ENCODE measurements around the gene CCDC138. TPM values are rescaled to one million over a fixed set of nuclear protein-coding genes. Genes with fewer than 3 reads are reported as not detected.

Gene CCDC138
- total RNA-seq, 1 donor from 2014 or later, result 11.1 TPM

DNA sequence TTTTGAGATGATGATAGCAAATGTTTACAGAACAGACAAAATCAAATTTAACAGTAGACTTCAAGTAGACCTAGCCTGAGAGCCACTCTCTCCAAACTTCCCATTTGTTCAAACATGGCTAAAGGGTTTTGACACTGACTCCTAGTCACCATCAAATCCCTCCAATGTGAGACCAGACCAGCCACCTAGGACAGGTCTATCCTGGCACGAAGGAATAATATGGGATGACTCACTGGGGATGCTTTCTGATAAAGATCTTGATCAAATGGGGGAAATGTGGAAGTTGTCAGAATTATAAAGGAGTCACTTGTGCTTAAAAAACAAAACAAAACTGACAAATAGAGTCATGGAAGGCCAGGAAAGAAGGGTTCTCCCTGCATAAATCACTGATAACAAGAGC, 106.7 kb downstream of the CCDC138 start:
- intact Hi-C loops (cut with micrococcal nuclease), result no loop called here

DNA sequence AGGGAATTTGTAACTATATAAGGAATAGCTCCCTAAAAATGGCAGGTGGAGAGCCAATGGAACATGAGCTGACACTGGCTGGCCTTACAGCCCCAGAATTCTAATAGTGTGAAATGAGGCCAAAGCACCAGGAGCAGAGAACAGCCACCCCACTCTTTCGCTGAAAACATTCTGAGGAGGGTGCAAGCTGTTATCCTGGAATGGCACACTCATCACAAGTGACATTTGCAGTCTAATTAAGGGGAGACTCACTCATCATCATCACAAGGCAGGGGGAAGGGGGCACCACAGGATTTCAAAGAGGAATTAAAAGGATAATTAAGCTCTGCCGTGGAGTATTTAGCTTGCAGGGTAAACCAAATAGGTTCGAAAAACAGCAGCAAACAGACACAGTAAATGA, 108.2 kb downstream of the CCDC138 start:
- intact Hi-C loops (cut with micrococcal nuclease), result no loop called here

DNA sequence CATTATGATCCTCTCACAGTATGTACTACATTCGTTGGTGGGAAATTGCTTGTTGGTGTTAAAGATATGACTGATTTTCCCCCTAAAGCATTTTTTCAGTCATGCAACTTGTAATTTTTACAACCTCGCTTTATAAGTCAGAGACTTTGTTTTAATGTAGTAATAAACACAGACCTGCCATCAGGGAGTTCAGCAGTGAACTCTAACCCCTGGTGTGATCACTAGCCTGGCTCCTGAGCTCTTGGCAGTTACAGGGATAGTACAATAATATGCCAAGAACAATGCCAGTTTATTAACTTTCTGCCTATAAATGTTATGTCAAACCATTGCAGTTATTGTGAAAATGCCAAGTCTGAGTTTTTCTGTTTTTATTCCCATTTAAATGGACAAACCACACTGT, 108.6 kb downstream of the CCDC138 start:
- intact Hi-C loops (cut with micrococcal nuclease), result no loop called here

DNA sequence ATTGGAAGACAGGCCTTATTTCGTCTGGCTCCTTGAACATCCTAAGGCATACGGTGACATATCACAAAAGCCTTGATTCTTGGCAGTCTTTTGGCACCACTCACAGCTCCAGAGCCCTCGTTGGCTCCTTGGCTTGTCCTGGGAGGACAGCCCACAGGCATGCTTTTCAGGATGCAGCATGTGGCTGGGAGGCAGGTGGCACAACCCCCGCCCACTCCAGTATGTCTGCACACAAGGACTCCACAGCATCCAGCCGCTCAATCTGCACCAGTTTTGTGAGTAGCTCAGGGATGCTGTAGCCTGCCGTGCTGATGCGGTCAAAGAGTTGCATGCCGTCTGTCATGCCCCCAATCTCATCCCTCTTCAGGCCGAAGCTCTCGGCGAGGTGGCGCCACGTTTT, 110.2 kb downstream of the CCDC138 start:
- intact Hi-C loops (cut with micrococcal nuclease), result no loop called here

DNA sequence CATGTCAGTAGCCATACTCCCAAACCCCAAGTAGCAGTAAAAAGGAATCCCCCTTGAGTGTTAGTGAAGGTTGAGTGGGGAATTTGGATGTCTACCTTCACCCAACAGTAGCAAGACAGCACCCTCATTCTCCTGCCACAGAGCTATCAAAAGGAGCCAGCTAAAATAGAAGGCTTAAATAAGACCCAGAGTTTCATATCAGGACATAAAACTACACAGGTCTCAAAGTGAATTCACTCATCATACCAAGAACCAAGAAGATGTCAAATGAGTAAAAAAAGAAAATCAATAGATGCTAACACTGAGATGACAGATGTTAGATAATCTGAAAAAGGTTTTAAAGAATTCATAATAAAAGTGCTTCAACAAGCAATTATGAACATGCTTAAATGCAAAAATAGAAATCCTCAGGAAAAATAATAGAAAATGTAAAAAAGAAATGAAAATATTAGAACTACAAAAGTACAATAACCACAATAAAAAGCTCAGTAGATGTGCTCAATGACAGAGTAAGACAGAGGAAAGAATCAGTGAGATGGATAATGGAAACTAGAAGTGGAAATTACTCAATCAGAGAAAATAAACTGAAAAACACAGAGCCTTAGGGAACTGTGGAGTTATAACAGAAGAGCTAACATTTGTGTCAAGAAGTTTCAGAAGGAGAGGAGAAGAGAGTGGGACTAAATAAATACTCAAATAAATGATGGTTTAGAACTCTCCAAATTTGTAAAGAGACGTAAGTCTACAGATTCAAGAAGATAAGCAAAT, 111.9 kb downstream of the CCDC138 start:
- intact Hi-C loops (cut with micrococcal nuclease), result no loop called here

DNA sequence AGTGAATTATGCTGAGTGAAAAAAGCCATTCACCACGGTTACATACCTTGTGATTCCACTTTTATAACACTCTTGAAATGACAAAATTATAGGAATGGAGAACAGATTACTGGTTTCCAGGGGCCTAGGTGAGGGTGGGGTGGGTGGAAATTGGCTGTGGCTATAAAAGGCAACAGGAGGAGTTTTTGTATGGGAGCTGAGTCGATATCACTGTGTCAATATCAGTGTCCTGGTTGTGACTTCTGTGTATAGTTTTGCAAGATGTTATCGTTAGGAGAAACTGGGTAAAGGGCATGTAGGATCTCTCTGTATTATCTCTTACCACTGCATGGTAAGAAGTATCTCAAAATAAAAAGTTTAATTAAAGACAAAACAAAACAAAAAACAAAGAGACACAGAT, 118.1 kb downstream of the CCDC138 start:
- intact Hi-C loops (cut with micrococcal nuclease), result no loop called here

DNA sequence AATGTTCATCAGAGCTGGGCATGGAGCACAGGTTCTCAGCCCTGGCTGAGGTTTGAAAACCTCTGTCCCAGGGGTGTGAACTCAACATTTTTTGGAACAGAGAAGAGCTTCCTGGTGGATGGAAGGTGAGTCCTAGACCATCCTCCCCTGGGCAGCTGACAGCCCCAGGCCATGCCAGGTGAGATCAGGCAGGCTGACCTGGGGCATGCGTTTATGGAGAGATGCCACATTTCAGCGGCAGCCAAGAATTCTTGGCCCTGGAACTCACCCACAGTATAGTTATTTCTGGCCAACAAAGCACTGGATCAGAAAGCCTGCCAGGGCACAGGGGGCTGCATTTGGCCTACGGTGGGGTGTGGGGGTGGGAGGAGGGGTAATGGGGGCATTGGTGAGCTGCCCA, 118.6 kb downstream of the CCDC138 start:
- intact Hi-C loops (cut with micrococcal nuclease), result no loop called here

DNA sequence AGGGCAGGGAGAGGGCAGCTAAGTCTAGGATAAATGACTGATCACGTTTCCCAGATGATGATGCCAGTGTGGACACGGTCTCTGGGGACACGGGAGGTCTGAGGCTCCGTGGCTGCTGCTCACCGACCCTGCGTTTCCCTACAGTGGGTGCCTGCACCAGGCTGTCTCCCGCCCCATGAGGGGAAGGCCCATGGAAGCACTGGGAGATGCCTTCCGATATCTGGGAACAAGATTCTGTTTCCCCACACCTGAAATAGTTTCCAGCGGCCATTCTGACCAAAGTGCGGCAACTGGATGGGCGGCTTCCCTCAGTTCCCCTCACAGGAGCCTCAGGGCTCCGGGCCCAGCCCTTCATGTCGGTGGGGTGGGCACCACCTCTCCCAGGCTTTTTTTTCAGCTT, 119.3 kb downstream of the CCDC138 start:
- intact Hi-C loops (cut with micrococcal nuclease), result no loop called here

DNA sequence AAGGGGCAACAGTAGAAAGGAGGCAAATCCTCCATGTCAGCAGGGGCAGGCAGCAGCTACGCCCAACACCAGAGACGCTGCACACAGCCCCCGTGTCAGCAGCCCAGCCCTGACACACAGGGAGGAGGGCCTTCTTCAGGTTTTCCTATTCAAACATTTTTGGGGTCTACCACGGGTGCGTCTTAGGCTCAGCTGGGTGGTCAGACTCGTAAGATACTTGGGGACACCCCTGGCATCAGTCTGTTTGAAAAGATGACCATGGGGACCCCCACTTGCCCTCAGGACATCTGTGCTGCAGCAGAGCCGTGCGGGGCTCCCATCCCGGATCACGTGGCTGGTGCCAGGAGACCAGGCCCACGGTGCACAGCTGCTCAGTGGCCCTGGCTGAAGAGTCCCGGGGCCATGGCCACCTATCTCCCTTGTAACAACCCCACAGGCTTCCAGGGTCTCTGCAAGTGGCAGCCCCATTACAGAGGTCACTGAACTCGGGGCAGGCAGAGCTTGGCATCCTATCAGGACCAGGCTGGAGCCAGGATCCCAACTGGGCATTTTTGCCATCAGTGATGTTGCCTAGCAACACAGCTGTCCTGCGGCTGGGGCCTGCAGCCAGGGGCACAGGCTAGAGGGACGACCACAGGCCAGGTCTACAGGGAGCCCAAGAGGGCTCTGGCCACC, 120.0 kb downstream of the CCDC138 start:
- intact Hi-C loops (cut with micrococcal nuclease), result no loop called here

DNA sequence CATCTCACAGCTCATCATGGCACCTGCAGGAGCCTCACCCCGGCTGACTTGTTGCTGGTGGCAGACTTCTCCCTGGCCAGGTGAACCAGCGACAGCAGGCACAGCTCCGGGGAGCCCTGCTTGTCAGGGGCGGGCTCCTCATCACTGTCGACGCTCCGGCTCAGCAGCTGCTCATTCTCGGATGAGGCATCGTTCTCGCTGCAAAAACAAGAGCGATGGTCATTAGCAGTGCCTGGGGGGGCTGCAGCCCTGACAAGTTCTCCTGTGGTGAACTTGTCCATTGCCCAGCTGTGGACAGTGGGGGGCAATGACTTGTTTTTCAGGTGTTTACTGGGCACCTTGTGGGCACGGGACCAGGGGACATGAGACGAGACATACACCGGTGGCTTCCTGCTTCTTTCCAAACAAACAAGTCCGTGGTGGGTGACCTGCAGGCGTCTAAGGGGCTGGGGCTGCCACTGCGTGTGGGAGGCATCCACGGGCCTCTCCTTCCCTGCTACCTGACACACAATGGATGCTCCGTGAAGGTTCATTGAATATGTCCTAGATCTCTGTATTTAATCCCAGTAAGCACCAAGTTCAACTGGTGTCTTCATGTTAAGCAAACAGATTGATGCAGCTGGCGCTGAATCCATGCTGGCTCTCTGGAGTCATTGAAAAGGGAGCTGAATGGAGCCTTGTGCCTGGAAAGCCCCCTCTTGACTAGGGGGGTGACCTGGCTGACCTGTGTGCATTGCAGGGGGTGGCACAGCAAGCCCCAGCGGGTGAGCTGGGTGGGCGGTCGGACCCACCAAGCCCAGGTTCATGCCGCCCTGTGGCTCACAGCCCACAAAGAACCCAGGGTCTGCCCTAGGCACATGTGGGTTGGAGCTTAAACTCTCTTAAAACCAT, 121.5 kb downstream of the CCDC138 start:
- intact Hi-C loops (cut with micrococcal nuclease), result no loop called here

DNA sequence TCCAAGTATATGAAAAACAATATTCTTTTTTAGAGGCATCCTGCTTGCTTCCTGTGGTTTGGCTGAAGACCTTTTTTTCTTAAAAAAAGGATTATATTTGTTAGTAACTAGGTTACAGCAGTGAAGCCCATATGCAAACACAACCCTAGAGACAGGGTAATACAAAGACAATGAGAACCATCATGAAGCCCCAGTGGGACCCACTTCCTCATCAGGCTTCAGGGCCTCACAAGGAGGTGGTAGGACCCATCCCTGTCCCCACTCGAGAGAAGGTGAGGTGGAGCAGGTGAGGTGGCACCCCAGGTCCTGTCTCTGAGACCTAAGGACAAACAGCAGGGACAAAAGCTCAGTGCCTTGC, 122.1 kb downstream of the CCDC138 start:
- intact Hi-C loops (cut with micrococcal nuclease), result no loop called here

DNA sequence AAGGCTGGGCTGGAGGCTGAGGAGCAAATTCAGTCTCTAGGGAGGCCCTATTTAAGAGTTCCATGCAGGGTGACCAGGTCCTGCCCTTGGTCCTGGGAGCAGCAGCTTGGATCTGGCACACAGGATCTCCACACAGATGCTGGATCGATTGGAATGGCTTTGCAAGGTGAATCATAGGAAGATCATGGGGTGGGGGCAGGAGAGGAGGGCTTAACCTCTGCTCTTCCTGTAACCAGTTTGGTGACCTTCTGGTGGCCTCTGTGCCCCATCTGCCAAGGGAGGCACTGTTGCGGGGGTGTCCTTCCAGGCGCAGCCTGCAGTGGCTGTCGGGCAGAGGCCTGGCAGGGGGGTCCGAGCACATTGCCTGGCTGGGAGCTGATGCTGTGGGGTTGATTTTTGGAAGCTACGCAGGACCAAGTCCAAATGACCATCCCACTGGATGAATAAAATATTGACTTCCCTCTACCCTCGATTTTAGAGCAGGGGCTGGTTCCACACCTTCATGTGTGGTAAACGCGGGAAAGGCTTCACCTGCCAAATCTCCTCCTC, 122.8 kb downstream of the CCDC138 start:
- intact Hi-C loops (cut with micrococcal nuclease), result no loop called here

DNA sequence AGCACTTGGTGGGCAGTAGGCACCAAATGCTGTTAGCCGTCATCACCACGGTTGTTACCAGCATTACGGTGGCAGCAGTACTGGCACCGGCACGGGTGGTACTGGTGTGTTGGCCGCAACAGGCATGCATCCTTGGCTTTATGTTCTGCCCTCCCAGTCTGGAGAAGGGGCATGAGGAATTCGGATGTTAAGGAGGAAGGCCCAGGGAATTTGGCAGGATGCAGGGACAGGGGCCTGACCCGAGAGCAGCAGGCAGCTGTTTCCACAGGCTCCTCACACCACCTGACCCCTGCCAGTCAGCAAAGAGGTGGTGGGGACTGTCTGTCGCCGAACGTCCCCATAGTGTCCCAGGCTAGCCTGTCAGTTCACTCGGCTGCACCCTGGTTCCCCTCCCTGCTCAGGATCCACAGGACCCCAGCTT, 123.5 kb downstream of the CCDC138 start:
- intact Hi-C loops (cut with micrococcal nuclease), result no loop called here

DNA sequence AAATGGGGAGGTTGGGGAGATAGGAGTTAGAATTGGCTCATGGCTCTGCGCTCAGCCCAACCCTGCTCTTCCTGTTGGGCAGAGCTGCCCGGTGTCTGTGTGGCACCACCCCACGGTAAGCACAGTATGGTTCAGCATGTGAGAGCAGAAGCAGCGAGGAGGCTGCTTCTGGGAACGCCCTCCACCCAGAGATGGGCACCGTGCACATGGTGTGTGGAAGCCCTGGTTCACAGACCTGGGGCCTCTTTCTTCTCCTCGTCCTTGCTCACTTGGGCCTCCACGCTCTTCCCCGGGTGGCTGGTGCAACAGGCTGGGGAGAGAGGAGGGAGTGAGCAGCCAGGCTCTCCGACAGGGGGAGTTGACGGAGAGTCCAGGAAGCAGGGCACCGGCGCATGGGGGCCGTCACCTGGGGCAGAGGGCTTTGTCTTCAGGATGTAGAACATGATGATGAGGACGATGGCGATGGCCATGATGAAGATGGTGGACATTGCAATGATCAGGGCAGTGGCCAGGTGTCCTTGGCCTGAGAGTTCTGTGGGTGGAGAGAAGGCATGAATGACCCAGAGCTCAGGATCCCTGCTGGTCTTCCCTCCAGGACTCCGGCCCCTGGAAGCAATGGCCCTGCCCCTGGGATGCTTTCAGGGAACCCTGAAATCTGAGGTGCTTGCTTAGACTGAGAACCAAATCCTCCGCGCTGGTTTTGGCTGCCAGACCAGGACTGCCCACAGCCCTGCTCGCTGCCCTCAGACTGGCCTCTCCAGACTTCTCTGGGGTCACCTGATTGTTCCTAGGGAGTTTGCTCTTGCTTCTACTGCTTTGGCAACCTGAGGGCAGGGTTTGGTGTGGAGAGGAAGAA, 124.2 kb downstream of the CCDC138 start:
- intact Hi-C loops (cut with micrococcal nuclease), result no loop called here

DNA sequence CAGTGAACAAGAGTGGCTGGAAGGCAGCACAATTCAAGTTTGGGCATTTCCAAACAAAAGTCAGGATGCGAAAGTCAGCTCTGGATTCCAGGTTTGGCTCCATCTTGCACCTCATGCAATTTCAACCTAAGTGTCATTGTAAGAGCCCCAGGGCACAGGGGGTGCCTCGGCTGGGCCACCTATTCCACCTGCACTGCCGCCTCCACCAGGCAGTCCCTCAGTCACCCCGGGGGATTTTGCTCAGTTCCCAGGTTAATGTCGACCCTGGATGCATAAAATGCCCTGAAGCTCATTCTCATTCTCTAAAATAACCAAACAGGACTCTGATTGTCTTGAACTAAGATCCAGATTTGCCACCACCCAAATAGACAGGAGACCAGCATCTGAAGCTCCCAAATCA, 124.8 kb downstream of the CCDC138 start:
- intact Hi-C loops (cut with micrococcal nuclease), result no loop called here

DNA sequence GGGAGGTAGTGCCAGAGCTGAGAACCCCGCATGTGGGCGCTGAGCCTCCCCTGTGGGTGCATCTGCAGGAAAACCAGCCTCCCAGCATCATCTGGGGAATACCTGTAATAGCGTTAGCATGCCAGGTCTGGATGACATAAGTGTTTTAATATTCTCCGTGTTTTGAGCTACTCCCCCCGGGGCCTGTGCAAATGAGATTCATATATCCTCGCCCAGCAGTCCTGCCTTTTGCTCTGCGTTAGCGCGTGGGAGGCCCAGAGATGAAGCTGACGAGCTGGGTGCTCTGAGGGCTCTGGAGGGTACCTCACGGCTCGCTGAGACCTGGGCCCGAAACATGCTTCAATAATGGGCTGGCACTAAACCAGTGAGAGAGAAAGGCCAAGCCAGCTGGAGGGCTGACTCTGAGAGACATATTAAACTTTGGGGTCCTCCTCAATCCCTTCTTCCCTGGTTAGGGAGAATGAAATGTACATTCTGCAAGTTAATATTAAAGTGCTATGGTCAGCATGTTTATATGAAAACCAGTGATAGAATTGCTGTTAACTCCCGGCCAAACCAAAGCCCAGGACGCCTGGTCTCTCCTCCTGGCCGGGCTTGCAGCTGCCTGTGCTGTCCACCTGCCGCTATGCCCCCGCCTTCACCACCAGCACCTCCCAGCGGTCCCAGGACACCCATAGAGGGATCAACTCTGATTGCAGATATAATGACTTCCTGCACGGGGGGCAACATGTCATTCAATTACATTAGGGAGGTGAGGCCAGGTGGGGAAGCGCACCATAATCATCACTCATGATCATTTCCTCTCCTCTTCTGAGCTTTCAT, 125.4 kb downstream of the CCDC138 start:
- intact Hi-C loops (cut with micrococcal nuclease), result no loop called here

DNA sequence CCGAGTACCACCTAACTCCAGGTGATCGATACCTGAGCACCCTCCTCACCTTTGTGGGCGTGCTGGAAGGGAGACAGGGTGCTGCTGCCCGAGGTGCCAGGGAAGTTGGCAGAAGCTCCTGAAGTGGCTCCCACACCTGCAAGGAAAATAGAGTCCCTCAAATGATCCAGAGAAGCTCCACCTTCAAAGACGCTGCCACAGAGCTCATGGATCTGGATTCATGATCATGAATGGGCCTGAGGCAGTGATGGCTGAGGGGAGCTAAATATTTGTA, 126.0 kb downstream of the CCDC138 start:
- intact Hi-C loops (cut with micrococcal nuclease), result no loop called here

DNA sequence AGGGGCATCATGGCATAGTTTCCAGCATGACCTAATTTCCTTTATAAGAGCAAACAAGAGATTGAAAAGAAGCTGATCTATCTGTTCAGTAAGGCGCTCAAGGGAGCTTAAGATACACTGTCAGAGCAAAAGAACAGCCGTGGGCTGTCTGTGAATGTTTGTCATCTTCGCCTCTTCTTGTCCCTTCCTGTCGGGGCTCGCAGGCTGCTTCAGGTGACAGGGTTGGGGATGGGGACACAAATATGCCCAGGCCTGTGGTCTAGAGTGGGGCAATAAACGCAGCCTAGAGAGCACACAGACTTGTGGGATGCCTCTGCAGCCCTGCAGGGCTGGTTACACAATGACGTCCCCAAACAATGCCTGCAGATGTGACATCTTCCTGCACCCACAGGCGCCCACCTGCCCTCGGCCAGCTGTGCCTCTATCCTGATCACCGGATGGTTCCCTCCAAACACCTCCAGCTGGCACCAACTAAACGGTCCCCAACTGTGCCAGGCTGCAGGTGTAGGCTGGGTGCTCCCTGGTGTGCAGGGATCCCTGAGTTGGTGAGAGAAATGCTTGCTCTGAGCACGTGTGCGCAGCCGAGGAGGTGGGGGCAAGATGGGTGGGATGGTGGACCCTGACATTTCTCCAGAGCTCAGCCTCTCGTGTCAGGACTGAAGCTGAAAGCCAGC, 129.7 kb downstream of the CCDC138 start:
- intact Hi-C loops (cut with micrococcal nuclease), result no loop called here

DNA sequence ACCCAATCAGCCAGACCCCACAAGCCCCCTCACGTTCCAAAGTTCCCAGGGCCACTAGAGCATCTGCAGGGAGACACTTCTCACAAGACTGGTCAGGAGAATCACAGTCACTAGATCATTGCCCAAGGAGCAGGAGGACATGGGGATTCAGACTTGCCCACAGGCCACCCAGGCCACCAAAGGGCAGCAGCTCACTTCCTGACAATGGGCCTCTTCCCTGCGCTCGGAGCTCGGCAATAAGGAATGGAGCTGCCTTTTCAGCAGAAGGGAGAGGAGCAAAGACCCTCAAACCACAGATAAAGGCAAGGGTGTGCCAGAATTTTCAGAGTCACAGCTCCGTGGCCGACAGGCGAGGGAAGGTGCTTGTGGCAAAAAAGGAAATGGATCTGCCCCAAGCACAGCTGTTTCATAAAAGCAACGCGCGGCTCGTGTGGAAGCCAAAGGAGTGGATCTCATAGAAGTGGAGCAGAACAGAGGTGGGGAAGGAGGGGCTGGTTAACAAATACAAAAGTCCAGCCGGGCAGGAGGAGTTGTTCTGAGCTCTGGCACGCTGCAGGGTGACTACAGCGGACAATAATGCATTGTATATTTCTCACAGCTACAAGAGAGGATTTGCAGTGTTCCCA, 130.3 kb downstream of the CCDC138 start:
- intact Hi-C loops (cut with micrococcal nuclease), result no loop called here

Data from T-helper 2 cell treated with Interferon-gamma antibody and Interleukin-4, amounts not matched to agents 100 ng/mL and 5 ng/mL, for 36 hours (primary cell).